Psoas muscle (tissue), 8 donors: ENCODE data around the gene ANTKMT. TPM values are rescaled to one million over a fixed set of nuclear protein-coding genes. Genes with fewer than 3 reads are reported as not detected.
"Not testable (repeated sequence)": the region's sequence is repeated elsewhere in the genome, so short reads cannot be mapped to it uniquely, and the experiment has no call there.

Source experiments
- ATAC-seq, 4 donors: fragments of 200-7000 bp; cut with Tn5 transposase; one replicate each; pipeline ENCODE4 v1.9.1; 2020; ENCODE audit warnings: moderate library complexity in 3 of 4, mild to moderate bottlenecking in 2 of 4
- DNase-seq, 2 donors: peaks; one replicate each; pipeline ENCODE4 v3.0.0-alpha.2; 2020
- H3K27ac ChIP-seq: fragments of 200-600 bp; one replicate; pipeline ENCODE4 v1.8.0; 2022
- H3K27me3 ChIP-seq, 3 donors: fragments of 200-600 bp in 1 of 3; one replicate each; pipeline versions ENCODE4 v1.6.1 to v1.8.0; 2013 to 2022; ENCODE audit warnings: low read length in 2 of 3, mild to moderate bottlenecking in 2 of 3, moderate library complexity in 1 of 3; ENCODE audit not compliant: insufficient read depth in 3 of 3
- H3K36me3 ChIP-seq, 2 donors: fragments of 200-600 bp in 1 of 2; one replicate each; pipeline versions ENCODE4 v1.6.1 to v1.8.0; 2013 to 2022; ENCODE audit warnings: low read depth in 1 of 2, mild to moderate bottlenecking in 1 of 2, moderate library complexity in 1 of 2; ENCODE audit not compliant: insufficient read depth in 1 of 2
- H3K4me1 ChIP-seq: fragments of 200-600 bp; one replicate; pipeline ENCODE4 v1.8.0; 2022
- H3K4me3 ChIP-seq: fragments of 200-600 bp; one replicate; pipeline ENCODE4 v1.8.0; 2022; ENCODE audit warnings: mild to moderate bottlenecking
- H3K9me3 ChIP-seq: fragments of 200-600 bp; one replicate; pipeline ENCODE4 v1.8.0; 2022
- WGBS, 3 donors: extraction: QIAGEN DNeasy Blood & Tissue Kit; methylation state at CpG; one replicate each; pipeline versions ENCODE4 v1.1.6 to v1.1.7; 2013; 5-methylcytosine and 5-hydroxymethylcytosine counted together
- intact Hi-C, 2 donors: fragments of 100-400 bp; cut with DNase I; formaldehyde crosslinking; loops; one replicate each; pipeline versions ENCODE4 v1.11.0 to v1.14.2; 2022
- polyA plus RNA-seq, 3 donors: library from polyadenylated mRNA; stranded (reverse); fragments of 200-250 nt; gene quantifications; one replicate each; pipeline ENCODE4 v1.2.3, GENCODE V29; 2013
- total RNA-seq, 4 donors: library from RNA; stranded (reverse); fragmentation: NEBNext Ultra II Directional in 2 of 4; extraction: Animal tissue kit (Norgen Biotek cat#: 25700) in 2 of 4; gene quantifications; one replicate each; pipeline versions ENCODE4 v1.2.1 to v1.2.4, GENCODE V29; 2021 to 2023
- TF ChIP-seq, protein P1 (sequence below): fragments of 200-600 bp; IDR thresholded peaks from one replicate; pipeline ENCODE4 v1.8.0; 2022; ENCODE audit warnings: antibody characterized with exemption
- donor health status: healthy with polysubstance abuse.
- donor health status: DM: no; HTN: no; CAD: no; lungs with moderate emphysema.
- donor health status: Bipolar disorder and iron deficiency.
- donor health status: healthy.
- donor health status: DM: yes; HTN: yes; CAD: no.
- donor health status: DM: no; HTN: no; CAD: no.
- donor health status: DM: no; HTN: no; CAD: no.
- donor health status: DM: yes; HTN: yes; CAD: no.

The ANTKMT gene
- total and polyA plus RNA-seq, 7 donors = 16.1 to 56.0 (median 33.5) TPM

DNA sequence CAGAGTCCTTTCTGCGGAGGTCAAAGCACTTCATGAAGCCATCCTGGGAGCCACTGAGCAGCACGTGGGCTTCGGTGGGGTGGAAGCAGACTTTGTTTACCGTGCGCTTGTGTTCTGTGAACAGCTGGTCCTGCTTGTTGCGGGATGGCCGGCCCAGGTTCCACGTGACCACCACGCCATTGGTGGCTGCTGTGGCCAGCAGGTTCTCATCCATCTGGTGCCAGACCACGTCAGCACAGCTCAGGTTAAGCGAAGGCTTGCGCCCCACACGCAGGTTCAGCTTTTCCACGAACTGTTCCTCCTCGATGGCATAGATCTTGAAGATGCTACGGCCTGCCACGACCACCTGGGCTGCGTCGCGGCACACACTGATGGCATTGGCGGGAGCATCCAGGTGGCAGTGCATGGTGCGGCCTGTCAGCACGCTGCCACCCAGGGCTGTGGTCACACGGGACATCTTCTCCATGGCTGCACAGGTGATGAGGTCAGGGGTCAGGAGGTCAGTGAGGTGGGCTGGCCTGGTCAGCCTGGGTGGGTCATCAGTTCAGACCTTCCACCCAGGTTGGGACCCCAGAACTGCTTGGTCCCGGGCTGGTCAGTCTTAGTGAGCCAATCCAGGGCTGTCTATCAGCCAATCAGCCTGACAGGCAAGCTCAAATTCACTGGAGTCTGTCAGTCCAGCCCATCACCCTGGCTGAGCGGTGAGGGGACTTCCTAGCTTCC lies 31.6 kb upstream of the ANTKMT start:
- H3K27me3 ChIP-seq = peaks cover 0 to 29% (median 11%) of the 10 kb centered on the region in 3 donors
- no peak for DNase-seq
- peak overlapping the region; percentile 100 for H3K4me3 ChIP-seq
- TF ChIP-seq, protein P1, sequence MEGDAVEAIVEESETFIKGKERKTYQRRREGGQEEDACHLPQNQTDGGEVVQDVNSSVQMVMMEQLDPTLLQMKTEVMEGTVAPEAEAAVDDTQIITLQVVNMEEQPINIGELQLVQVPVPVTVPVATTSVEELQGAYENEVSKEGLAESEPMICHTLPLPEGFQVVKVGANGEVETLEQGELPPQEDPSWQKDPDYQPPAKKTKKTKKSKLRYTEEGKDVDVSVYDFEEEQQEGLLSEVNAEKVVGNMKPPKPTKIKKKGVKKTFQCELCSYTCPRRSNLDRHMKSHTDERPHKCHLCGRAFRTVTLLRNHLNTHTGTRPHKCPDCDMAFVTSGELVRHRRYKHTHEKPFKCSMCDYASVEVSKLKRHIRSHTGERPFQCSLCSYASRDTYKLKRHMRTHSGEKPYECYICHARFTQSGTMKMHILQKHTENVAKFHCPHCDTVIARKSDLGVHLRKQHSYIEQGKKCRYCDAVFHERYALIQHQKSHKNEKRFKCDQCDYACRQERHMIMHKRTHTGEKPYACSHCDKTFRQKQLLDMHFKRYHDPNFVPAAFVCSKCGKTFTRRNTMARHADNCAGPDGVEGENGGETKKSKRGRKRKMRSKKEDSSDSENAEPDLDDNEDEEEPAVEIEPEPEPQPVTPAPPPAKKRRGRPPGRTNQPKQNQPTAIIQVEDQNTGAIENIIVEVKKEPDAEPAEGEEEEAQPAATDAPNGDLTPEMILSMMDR = no peak
- ATAC-seq = peak in 2 of 4 donors; percentile 2 to 5
- H3K27ac ChIP-seq = peak overlapping the region; percentile 93
- H3K36me3 ChIP-seq = peaks cover 0 to 14% of the 10 kb centered on the region in 2 donors
- H3K4me1 ChIP-seq = peaks cover 29% of the 10 kb centered on the region
- intact Hi-C loops = no loop called here
- WGBS, 3 donors = 78 to 83% (median 80%) methylated on average over 26 of the region's 26 CpGs
- H3K9me3 ChIP-seq = no peaks in the 10 kb centered on the region

DNA sequence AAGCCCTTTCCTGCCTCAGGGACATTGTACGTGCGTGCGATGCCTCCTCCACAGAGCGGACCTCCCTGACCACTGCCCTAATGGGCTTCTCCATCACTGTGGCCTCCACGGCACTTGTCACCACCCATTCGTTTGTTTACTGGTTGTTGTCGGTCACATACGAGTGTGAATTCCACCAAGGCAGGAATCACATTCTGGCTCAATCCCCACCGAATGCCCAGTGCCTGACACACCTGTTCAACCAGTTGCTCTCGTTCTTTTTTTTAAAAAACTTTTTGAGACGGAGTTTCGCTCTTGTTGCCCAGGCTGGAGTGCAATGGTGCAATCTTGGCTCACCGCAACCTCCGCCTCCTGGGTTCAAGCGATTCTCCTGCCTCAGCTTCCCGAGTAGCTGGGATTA lies 29.7 kb upstream of the ANTKMT start:
- H3K36me3 ChIP-seq, H3K9me3 ChIP-seq, H3K4me3 ChIP-seq, intact Hi-C loops, H3K27ac ChIP-seq, DNase-seq, ATAC-seq: not testable (repeated sequence)
- peaks cover 26% of the 10 kb centered on the region for H3K4me1 ChIP-seq
- H3K27me3 ChIP-seq = peaks cover 0 to 45% (median 23%) of the 10 kb centered on the region in 3 donors
- WGBS, 3 donors = 76 to 82% (median 77%) methylated on average over 16 of the region's 16 CpGs

DNA sequence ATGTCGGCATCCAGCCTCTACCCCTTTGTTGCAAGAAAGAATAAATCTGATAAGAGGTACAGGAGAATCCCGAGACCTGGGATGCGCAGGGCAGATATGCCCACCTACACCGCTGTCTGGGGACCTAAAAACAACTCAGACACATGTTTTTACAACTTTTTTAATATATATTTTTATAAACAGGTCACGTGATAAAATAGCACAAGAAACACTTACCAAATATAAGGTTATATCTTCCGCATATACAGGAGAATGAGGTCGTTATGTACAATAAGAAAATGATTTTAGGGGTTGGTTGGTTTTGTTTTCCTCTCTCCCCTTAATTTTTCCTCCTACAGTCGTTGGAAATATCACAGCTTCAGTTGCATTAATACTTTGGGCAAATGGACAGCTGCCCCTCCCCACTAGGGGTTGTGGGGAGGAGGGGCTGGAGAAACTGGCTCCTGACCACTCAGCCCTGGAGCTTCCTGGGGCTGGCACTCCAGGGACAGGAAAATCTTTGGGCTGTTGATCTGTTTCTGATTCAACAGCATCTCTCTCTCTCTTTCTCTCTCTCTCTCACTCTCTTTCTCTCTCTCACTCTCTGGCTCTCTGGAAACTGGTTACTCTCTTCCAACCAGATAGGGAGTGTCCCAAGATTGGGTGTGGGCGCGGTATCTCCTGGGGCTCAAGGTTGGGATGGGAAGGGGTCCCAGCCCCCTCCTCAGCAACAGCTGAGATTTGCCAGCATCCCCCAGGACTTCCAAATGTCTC lies 28.4 kb upstream of the ANTKMT start:
- no peaks in the 10 kb centered on the region for H3K9me3 ChIP-seq
- H3K27ac ChIP-seq = no peak overlapping the region
- DNase-seq (no peak), ATAC-seq (no peak)
- H3K27me3 ChIP-seq = peaks cover 0 to 56% (median 25%) of the 10 kb centered on the region in 3 donors
- H3K4me1 ChIP-seq = peaks cover 26% of the 10 kb centered on the region
- H3K4me3 ChIP-seq = no peak overlapping the region
- TF ChIP-seq, protein P1 = no peak
- no peaks in the 10 kb centered on the region for H3K36me3 ChIP-seq
- intact Hi-C loops = no loop called here
- WGBS, 3 donors = 64 to 70% (median 66%) methylated on average over 10 of the region's 10 CpGs

DNA sequence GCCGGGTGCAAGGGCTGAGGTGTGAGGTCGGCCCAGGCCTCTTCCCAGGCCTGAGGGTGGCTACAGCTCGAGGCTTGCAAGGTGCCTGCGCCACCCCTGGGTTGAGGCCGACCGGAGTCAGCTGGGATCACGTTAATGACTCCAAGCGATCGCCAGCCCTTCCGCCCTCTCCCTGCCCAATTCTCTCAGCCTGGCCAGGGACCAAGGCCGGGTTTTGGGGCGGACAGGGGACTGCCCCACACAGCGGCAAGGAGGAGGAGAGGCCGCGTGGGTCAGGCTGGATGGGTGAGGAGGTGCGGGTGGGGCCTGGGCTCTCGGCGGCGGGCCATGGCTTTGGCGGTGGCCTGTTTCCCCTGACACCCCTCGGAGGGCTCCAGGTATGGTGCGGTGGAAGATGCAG lies 27.6 kb upstream of the ANTKMT start:
- Histone ChIP-seq H3K36me3 (no peaks in the 10 kb centered on the region), H3K4me3 (no peak overlapping the region), H3K4me1 (peaks cover 26% of the 10 kb centered on the region), H3K27me3 (peaks cover 0 to 64% (median 27%) of the 10 kb centered on the region in 3 donors), H3K9me3 (no peaks in the 10 kb centered on the region), H3K27ac (no peak overlapping the region)
- intact Hi-C loops = no loop called here
- TF ChIP-seq, protein P1 = no peak
- WGBS, 3 donors = 23 to 28% (median 28%) methylated on average over 22 of the region's 22 CpGs
- ATAC-seq (no peak), DNase-seq (no peak)

DNA sequence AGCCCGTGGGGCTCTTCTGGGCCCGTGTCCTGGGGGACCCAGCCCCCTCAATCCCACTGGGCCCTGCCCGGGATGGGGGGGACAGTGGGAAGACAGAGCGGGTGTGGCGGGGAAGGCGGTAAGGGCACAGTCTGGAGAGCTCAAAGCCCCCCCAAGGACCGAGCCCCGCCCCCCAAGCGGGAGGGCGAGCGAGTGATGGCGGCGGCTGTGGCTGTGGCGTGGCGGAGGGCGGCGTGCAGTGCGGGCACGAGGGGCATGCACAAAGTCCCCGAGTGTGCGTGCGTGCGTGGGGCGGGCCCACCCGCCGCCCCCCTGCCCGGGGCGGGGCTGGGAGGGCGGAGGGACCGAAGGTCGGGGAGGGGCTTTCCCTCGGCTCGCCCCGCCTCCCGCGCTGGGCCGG lies 27.2 kb upstream of the ANTKMT start:
- intact Hi-C loops = no loop called here
- WGBS, 3 donors = 2 to 5% (median 2%) methylated on average over 12 to 36 of the region's 37 CpGs
- no peaks in the 10 kb centered on the region for H3K9me3 ChIP-seq
- no peak overlapping the region for H3K27ac ChIP-seq
- TF ChIP-seq, protein P1 = no peak
- H3K4me3 ChIP-seq = no peak overlapping the region
- DNase-seq = no peak
- H3K36me3 ChIP-seq = no peaks in the 10 kb centered on the region
- no peak for ATAC-seq
- peaks cover 0 to 68% (median 27%) of the 10 kb centered on the region in 3 donors for H3K27me3 ChIP-seq
- H3K4me1 ChIP-seq = peaks cover 21% of the 10 kb centered on the region
